ENCODE results near the gene KCNQ1.

DNA sequence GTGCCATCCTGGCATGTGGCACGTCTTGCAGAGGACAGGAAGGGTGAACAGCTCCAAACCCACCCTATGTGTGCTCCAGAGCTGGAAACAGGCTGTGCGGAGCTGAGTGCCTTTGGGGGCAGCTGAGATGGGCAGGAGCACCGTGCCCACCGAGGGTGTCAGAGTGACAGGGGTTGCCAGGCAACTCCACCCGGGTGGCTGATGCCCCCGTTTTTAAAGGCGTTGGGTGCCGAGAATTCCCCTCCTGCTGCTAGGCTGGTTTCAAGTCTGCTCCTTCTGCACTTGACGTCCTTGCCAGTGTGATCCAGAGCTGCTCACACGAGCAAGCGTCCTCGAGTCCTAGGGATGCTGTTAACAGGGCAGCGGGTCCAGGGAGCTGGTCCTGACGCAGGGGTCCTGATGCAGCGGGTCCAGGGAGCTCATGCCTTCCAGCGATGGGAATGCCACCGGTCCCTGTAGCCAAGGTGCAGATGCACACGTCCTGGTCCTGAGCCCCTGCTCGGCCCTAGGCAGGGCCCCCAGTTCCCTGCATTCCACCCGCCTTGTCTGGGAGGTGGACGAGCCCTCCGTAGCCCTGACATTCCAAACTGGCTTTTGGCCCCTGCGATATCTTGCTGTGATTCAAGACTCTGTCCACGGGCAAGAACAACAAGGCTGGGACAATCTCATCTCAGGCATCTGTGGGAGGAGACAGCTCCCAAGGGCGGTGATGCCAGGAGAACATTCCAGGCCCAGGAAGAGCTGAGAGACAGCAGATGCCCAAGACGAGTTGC lies 4.9 kb downstream of the KCNQ1 start:
- TF ChIP-seq CTCF (IDR thresholded peaks at IDR 0.05), result no peak
- TF ChIP-seq POLR2A (IDR thresholded peaks at IDR 0.05), result no peak
- TF ChIP-seq POLR2AphosphoS5 (IDR thresholded peaks at IDR 0.05; ENCODE audit: insufficient read depth in 1 of 2, low read depth in 1 of 2), result no peak
